Breast epithelium (tissue), 3 donors: ENCODE measurements around the gene ANKRD49.

Experiments used
- POLR2A ChIP-seq: fragments of 450-650 bp; IDR thresholded peaks from one replicate; pipeline ENCODE4 v1.6.1; 2016; ENCODE audit warnings: antibody characterized with exemption, mild to moderate bottlenecking, moderate library complexity
- POLR2AphosphoS5 ChIP-seq, 3 donors: sonication (generic); formaldehyde crosslinking; IDR thresholded peaks; one replicate each; pipeline ENCODE4 v1.6.1; 2017; ENCODE audit warnings: antibody characterized with exemption in 3 of 3
- TF ChIP-seq, protein P1 (sequence below), 3 donors: fragments of 450-650 bp; IDR thresholded peaks; one replicate each; pipeline ENCODE4 v1.5.1; 2016 to 2017; ENCODE audit warnings: antibody characterized with exemption in 3 of 3, mild to moderate bottlenecking in 3 of 3, moderate library complexity in 3 of 3

DNA sequence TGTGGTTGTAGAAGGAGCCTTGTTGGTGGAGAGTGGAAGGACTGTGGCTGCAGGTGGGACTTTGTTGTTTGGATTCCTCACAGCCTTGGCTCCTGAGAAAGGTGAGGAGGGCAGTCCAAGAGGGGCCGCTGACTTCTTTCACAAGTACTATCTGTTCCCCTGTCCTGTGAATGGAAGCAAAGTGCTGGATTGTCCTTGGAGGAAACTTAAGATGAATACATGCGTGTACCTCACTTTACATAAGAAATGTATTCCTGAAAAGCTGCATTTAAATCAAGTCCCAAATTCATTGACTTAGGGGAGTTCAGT is 52.3 kb downstream of the ANKRD49 start:
- TF ChIP-seq, protein P1, sequence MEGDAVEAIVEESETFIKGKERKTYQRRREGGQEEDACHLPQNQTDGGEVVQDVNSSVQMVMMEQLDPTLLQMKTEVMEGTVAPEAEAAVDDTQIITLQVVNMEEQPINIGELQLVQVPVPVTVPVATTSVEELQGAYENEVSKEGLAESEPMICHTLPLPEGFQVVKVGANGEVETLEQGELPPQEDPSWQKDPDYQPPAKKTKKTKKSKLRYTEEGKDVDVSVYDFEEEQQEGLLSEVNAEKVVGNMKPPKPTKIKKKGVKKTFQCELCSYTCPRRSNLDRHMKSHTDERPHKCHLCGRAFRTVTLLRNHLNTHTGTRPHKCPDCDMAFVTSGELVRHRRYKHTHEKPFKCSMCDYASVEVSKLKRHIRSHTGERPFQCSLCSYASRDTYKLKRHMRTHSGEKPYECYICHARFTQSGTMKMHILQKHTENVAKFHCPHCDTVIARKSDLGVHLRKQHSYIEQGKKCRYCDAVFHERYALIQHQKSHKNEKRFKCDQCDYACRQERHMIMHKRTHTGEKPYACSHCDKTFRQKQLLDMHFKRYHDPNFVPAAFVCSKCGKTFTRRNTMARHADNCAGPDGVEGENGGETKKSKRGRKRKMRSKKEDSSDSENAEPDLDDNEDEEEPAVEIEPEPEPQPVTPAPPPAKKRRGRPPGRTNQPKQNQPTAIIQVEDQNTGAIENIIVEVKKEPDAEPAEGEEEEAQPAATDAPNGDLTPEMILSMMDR (IDR thresholded peaks at IDR 0.05): no peak
- TF ChIP-seq POLR2A (no peak), POLR2AphosphoS5 (IDR thresholded peaks at IDR 0.05) (no peak)
